ENCODE results near the gene RTL5. TPM values are rescaled to one million over a fixed set of nuclear protein-coding genes. Genes with fewer than 3 reads are reported as not detected.
"Not testable (repeated sequence)": the region's sequence is repeated elsewhere in the genome, so short reads cannot be mapped to it uniquely, and the experiment has no call there.

RTL5 gene
- total RNA-seq (2021) (not detected in 2 replicates), Bru-seq, nascent RNA (not detected), BruChase-seq, experiment 1, labeled RNA remaining after a 2-hour chase (percentile 11 among the genes with signal in this experiment), BruChase-seq, experiment 2, labeled RNA remaining after a 6-hour chase (not detected)
- long read RNA-seq, result 0 reads

GRCh38 chrX:72131317-72132294, at the start of gene RTL5:
RTL5 (minus strand) TSS chrX:72131915.
- DNase-seq, result no peak
- TF ChIP-seq CTCF (conservative IDR thresholded peaks at IDR 0.05) (no peak), EZH2 (IDR thresholded peaks at IDR 0.05; ENCODE audit: low read depth) (no peak)
- Histone ChIP-seq H4K20me1 (ENCODE audit: insufficient read depth) (no peaks in the 10 kb centered on the region), H3K79me2 (ENCODE audit: low read depth) (no peaks in the 10 kb centered on the region), H3K4me2 (no peak within 1 kb of the TSS), H3K9me2 (ENCODE audit: insufficient read depth) (no peaks in the 10 kb centered on the region), H2AFZ (no peak within 1 kb of the TSS), H3K9me3 (ENCODE audit: insufficient read depth, low read depth) (no peaks in the 10 kb centered on the region), H3K27me3 (ENCODE audit: insufficient read depth, low read depth) (peaks cover 54% of the 10 kb centered on the region), H3K27ac (no peak within 1 kb of the TSS), H3F3A (ENCODE audit: insufficient read depth, low read depth) (no peaks in the 10 kb centered on the region), H3K4me1 (replicated peaks; ENCODE audit: insufficient read depth) (no peaks in the 10 kb centered on the region), H3K36me3 (ENCODE audit: low read depth) (no peaks in the 10 kb centered on the region), H3K4me3 (no peak within 1 kb of the TSS)
- POLR2A ChIA-PET (ENCODE audit: unreplicated experiment), result no interaction called here
- BruUV-seq (replicated peaks), result no TSS peak
- CTCF ChIA-PET, result no interaction called here
- intact Hi-C loops (cut with micrococcal nuclease; ENCODE audit: unreplicated experiment), result no loop called here

- BruUV-seq (replicated peaks), result no TSS peak
- 0 out of 2 replicates have a peak, but pooled peaks cover 9% of the 10 kb centered on the region for H3K4me1 ChIP-seq (replicated peaks; ENCODE audit: insufficient read depth)
- DNase-seq, result no peak
- no peaks in the 10 kb centered on the region for H3K9me2 ChIP-seq (ENCODE audit: insufficient read depth)
- H3K36me3 ChIP-seq (ENCODE audit: low read depth), result no peaks in the 10 kb centered on the region
- no peak overlapping the region for H3K27ac ChIP-seq
- no peaks in the 10 kb centered on the region for H3K9me3 ChIP-seq (ENCODE audit: insufficient read depth, low read depth)
- H2AFZ ChIP-seq, result peak overlapping the region; percentile 85
- peaks cover 17% of the 10 kb centered on the region for H3K79me2 ChIP-seq (ENCODE audit: low read depth)
- intact Hi-C loops (cut with micrococcal nuclease; ENCODE audit: unreplicated experiment), result no loop called here
- ChIA-PET CTCF (interaction anchor here (0.5 kb wide), 1 partner anchor 392 kb away, joined by 4 read pairs; no protein-coding TSS in a partner anchor), POLR2A (ENCODE audit: unreplicated experiment) (no interaction called here)
- no peaks in the 10 kb centered on the region for H3F3A ChIP-seq (ENCODE audit: insufficient read depth, low read depth)
- TF ChIP-seq EZH2 (IDR thresholded peaks at IDR 0.05; ENCODE audit: low read depth) (no peak), CTCF (conservative IDR thresholded peaks at IDR 0.05) (no peak)
- no peaks in the 10 kb centered on the region for H4K20me1 ChIP-seq (ENCODE audit: insufficient read depth)
- H3K4me3 ChIP-seq, result peak overlapping the region; percentile 82
- H3K4me2 ChIP-seq, result peak overlapping the region; percentile 81
- H3K27me3 ChIP-seq (ENCODE audit: insufficient read depth, low read depth), result no peaks in the 10 kb centered on the region
These were observed 48.8 kb upstream of the RTL5 start for GRCh38 chrX:72180539-72180938.

DNA sequence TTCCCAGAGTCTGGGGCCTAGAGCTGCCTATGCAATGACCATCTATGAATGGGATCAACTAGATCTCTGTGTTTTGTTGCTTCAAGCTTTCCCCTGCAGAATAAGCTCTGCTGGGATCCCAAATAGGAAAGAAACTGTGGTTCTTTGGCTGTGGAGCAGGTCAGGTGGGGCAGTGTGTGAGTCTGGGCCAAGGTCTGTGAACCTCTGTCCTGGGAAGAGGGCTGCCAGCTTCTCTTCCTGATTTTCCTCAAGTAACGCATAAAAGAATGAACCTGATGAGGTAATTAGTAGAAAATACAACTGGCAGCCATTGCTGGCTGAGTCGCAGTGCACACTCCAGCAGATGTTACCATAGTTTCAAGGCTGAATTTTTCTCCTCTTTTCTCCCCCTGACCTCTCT, 45.3 kb upstream of the RTL5 start:
- Histone ChIP-seq H3K9me2 (ENCODE audit: insufficient read depth) (no peaks in the 10 kb centered on the region), H3K27me3 (ENCODE audit: insufficient read depth, low read depth) (peaks cover 15% of the 10 kb centered on the region; the same call in 1 of the 2 replicates), H3K79me2 (ENCODE audit: low read depth) (peaks cover 4% of the 10 kb centered on the region), H3F3A (ENCODE audit: insufficient read depth, low read depth) (no peaks in the 10 kb centered on the region), H3K4me1 (replicated peaks; ENCODE audit: insufficient read depth) (no peaks in the 10 kb centered on the region), H4K20me1 (ENCODE audit: insufficient read depth) (no peaks in the 10 kb centered on the region), H3K9me3 (ENCODE audit: insufficient read depth, low read depth) (no peaks in the 10 kb centered on the region), H3K27ac (no peak overlapping the region), H3K4me2 (no peak overlapping the region), H3K36me3 (ENCODE audit: low read depth) (no peaks in the 10 kb centered on the region), H3K4me3 (no peak overlapping the region), H2AFZ (no peak overlapping the region)
- BruUV-seq (replicated peaks), result no TSS peak
- ChIA-PET POLR2A (ENCODE audit: unreplicated experiment) (no interaction called here), CTCF (no interaction called here)
- no peak for DNase-seq
- intact Hi-C loops (cut with micrococcal nuclease; ENCODE audit: unreplicated experiment), result no loop called here
- TF ChIP-seq CTCF (conservative IDR thresholded peaks at IDR 0.05) (no peak), EZH2 (IDR thresholded peaks at IDR 0.05; ENCODE audit: low read depth) (no peak)

- intact Hi-C loops (cut with micrococcal nuclease; ENCODE audit: unreplicated experiment); H3K27ac ChIP-seq; POLR2A ChIA-PET (ENCODE audit: unreplicated experiment); H3F3A ChIP-seq (ENCODE audit: insufficient read depth, low read depth); BruUV-seq (replicated peaks); H3K79me2 ChIP-seq (ENCODE audit: low read depth); H2AFZ ChIP-seq; CTCF ChIA-PET; H3K4me3 ChIP-seq; H3K9me2 ChIP-seq (ENCODE audit: insufficient read depth); H3K4me1 ChIP-seq (replicated peaks; ENCODE audit: insufficient read depth); H3K9me3 ChIP-seq (ENCODE audit: insufficient read depth, low read depth); DNase-seq; H4K20me1 ChIP-seq (ENCODE audit: insufficient read depth); H3K4me2 ChIP-seq; H3K36me3 ChIP-seq (ENCODE audit: low read depth): not testable (repeated sequence)
- peaks cover 15% of the 10 kb centered on the region; the same call in 1 of the 2 replicates for H3K27me3 ChIP-seq (ENCODE audit: insufficient read depth, low read depth)
These were observed 44.6 kb upstream of the RTL5 start for GRCh38 chrX:72176289-72176688.

All from PC-9 (cell line).